ENCODE measurements around the gene LMBRD1.
"Not testable (repeated sequence)": the region's sequence is repeated elsewhere in the genome, so short reads cannot be mapped to it uniquely, and the experiment has no call there.

The LMBRD1 gene

DNA sequence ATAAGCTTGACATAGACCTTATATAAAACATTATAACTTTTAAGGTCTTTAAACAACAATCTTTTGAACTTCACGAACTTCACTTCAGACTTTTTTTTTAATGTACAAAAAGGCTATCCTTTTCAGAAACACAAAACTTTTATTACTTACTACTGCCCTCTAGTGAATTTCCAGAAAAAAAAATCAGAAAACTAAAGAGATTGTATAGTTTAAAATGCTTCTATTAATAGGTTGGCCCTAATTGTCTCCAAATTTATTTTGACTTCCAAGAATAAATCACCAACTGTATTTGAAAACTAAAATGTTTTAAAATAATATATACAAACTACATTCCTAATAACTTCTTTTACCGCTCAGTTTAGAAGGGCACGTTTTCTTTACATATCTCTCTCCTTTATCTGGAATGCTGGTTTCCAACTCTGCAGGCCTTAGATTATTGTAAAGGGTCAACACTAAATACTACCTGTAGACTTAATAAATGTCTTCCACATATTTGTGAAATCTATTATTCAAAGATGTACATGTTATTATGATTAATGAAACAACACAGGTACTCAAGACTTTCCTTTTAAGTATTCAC is 66.8 kb downstream of the LMBRD1 start:
- DNase-seq = no peak

DNA sequence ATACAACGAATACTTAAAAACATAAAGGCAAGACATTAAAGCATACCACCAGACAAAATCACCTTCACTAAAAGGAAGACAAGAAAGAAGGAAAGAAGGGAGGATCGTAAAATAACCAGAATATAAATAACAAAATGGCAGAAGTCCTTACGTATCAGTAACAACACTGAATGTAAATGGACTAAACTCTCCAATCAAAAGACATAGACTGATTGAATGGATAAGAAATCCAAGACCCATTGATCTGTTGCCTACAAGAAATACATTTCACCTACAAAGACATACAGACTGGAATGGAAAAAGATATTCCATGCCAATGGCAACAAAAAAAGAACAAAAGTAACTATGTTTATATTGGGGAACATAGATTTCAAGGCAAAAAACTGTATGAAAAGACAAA is 74.1 kb downstream of the LMBRD1 start:
- DNase-seq = no peak

DNA sequence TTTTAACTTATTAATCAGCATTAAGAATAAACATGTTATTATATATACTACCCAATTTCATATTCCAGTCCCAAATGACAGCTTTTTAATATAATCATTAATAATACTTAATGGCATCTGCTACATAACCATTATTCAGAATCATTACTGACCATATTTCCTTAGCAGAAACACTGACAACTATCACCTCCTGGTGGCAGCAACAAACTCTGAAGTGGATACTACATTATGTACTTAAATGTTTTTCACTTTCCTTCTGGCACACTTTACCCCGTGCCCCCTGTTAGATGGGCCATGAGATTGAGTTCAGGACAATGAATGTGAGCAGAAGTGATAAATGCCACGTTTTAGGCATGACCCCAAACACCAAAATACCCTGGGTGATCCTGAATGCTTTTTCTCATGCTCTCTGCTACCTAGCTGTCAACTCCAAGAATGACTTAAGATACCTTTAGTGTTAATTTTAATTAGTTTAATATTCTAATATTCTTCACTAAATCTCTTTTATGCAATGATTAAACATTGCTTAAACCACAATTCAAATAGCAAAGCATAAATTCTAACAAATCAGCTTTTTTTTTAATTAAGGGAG is 77.1 kb downstream of the LMBRD1 start:
- DNase-seq = no peak

DNA sequence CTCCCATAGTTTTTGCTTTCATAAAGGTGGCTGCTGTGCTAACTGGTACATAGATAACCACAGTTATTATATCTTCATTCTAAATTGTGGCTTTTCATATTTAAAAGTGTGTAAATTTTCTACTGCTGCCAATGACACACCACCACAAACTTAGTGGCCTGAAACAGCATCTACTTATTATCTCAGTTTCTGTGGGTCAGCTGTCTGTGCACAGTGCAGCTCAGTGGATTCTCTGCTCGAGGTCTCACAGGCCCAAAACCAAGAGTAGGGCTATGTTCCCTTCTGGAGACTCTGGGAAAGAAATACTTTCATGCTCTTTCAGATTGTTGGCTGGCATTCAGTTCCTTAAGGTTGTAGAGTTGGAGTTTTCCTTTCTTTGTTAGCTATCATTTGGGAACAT is 90.1 kb downstream of the LMBRD1 start:
- DNase-seq = no peak

DNA sequence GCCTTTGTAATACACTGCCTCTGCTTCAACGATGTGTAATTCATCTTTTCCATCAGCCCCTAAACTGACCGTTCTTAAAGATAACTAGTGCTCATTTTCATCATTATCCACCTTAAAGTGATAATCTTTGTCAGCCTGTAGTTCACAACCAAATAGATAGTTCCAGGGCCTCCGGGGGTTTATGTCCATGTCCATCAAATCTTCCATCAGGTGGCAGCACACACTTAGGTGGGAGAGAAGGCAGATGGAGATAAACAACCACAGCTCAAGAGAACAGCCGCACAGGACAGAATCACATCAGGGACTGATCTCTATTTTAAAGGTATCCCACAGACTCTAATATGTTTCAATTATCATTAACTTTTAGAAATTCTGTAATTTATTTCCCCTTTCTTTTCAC is 90.9 kb downstream of the LMBRD1 start:
- DNase-seq = no peak

DNA sequence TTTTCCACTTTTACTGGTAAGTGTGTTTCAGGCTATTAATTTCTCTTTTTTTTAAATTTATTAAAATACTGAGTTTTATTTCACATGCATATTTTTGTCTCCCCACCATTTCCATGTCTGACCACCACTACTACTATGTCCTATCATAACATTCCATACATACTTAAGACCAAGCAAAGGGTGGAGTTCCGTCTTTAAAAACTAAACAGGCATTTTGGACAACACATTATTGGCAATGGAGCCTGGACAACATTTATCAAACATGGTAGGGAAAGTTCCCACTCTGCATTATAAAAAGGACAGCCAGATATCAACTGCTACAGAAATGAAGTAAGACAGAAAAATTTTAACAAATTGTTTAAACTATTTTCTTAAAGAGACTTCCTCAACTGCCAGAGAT is 91.9 kb downstream of the LMBRD1 start:
- no peak for DNase-seq

DNA sequence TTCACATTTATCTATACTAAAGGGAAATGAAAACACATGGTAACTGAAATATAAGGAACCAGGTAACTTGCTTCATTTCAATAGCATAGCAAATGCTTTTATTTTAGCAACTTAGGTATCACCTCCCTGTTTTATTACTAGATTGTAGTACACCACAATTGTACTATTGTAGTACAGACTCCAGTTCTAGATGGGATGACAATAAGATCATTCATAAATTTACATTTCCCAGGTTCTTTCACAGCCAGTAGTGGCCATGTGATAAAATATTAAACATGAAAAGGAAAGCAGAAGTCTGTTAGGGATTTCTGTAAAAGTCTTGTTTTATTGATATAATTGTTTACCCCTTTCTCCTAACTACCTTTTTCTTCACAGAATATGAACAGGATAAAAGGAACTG is 97.2 kb downstream of the LMBRD1 start:
- no peak for DNase-seq

DNA sequence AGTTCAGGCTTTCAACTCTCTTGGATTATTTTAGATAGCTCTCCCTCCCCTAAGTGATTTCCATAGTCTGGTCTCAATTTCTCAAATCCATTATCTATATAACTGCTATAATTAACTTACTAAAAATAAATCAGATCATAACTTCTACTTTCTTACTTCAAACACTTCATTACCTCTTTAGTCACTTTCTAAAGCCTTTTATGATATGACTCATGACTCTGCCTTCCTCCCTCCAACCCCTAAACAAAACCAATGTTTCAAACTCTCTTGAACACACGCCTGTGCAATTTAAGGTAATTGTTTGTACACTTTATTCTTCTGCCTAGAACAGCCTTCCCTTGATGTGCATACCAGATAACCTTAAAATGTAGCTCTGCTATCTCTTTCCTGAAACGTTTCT is 100.5 kb downstream of the LMBRD1 start:
- DNase-seq = no peak

DNA sequence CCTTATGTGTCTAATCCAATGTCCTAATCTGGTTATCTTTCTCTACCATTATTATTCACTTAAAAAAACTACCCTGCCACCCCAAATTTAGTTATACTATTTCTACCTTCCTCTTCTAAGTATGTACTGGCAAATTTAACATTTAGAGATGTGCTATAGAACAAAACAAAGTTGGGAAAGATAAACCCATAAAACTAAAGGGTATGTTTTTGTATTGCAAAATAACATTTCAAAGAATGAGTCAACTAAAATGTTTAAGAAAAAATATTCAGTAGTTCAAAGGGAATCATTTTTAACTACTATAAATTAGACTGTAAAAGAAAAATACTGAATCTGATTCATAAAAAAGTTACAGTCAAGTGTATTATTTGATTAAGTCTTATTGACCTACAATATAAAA is 103.0 kb downstream of the LMBRD1 start:
- no peak for DNase-seq

DNA sequence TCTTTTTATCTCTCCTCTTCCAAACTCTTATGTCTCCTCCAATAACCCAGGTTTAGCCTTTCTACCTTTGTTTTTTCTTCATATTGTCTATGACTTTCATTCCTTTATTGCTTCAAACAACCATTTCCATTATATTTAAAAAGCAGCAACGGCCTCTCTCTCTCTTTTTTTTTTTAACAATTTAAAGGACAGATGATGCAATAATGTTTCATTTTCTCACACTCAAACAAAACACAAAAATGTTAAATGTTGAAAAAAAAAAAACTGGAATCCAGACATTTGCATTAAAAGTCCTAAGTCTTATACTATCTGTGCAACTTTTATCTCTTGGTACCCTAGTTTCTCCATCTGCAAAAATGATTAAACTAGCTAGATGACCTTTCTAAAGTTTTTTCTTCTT is 105.8 kb downstream of the LMBRD1 start:
- no peak for DNase-seq

DNA sequence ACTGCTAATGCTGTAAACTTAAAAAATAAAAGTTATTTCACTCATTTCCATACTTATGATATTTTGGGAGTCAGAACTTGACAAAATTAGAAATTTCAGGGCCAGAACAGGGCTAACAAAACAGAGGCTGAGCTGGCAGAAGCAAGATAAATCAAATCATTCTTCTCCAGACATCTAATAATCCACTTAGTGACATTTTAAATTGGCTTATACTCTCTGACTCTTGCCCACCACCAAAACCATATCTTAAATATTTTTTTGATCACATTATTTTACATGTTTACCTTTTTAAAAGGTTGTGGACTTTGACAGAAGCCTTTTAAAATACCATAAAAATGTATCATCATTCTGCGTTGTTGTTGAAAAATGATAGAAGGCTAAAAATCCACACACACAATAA is 116.5 kb downstream of the LMBRD1 start:
- no peak for DNase-seq

DNA sequence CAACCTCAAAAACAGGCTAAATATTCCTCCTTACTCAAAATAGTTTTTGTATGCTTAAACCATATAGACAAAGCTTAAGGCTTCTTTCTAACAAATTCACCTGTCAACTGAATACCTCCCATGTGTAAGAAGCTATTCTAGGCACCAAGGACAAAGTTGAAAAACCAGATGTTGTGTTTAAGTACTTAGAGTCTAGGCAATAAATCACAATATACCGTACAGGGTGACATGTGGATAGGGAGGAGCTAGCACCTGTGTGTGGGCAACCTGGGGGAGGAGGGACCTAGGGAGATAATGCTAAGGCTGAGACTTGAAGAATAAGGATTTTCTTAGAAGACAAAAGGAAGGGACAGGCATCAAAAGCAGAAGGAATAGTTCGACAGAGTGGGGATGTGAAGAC is 123.5 kb downstream of the LMBRD1 start:
- DNase-seq = no peak

DNA sequence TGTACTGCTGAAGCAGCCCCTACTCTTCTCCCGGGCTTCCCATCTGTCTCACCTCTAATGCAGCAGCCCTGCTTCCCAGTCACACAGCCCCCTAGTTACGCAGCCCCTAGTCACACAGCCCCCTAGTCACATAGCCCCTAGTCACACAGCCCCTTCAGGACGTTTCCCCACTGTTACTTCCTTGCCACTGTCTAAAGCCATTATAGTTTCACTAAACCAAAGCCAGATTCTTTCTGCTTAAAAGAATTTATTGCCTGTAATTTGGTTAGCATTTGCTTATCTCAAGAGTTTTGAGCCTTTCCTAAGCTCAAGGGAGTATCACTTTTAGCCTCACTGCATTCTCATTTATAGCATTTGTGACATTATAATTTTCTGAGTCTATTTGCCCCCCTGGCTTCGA is 127.9 kb downstream of the LMBRD1 start:
- no peak for DNase-seq

DNA sequence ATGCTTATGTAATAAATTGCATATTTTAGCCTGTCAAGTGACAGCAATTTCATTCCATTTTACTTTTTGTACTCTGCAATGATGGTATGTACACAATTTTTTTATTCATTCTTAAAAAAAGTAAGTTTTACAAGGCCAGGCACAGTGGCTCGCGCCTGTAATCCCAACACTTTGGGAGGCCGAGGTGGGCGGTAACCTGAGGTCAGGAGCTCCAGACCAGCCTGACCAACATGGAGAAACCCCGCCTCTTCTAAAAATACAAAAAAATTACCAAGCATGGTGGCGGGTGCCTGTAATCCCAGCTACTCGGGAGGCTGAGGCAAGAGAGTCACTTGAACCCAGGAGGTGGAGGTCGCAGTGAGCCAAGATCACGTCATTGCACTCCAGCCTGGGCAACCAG is 130.0 kb downstream of the LMBRD1 start:
- DNase-seq = not testable (repeated sequence)

DNA sequence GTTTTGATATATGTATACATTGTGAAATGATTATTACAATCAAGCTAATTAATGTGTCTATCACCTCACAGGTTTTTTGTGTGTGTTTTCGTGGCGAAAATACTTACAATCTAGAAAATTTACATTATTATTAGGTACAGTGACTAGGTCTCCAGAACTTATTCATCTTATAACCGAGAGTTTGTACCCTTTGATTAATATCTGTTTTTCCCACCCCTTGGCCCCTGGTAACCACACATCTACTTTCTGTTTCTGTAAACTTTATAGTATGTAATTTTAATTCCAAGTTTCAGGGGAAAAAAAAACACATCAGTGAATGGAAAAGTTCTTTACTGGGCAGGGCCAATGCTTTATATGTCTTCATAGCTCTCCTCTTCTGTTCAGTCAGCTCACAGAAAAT is 131.4 kb downstream of the LMBRD1 start:
- DNase-seq = no peak

DNA sequence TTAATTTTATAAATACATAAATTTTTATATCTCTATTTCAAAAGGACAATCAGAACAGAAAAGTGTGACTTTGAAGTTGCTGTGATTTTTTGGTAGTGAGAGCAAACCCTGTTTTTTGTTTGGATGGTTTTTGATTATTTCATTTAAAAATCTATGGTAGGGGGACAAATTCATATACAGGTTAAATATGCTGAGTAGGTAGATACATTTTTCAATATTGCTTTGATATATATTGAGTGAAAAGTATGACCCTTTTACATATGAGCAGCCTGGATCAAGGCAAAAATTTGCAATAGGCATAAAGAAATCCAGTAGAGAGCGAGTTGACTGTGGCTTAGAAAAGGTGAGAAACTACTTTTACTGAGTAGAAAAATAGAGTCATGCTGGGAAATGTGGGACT is 132.3 kb downstream of the LMBRD1 start:
- no peak for DNase-seq

DNA sequence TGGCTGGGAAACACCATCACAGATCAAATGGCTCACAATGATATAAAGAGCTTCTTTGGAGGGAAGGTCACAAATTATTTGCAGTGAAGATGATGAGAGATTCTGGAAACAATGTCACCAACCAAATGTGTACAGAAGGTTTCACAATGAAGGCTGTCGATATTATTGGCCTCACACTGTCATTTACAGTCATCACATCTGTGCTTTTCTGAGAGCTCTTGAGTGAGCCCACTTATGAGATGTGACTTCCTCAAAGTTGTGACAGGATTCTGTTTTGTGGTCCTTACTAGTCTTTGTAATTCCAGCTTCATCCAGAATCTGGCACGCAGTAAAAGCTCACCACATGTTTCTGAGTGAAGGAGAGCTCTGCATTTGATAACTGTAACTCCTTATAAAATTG is 133.6 kb downstream of the LMBRD1 start:
- DNase-seq = no peak

DNA sequence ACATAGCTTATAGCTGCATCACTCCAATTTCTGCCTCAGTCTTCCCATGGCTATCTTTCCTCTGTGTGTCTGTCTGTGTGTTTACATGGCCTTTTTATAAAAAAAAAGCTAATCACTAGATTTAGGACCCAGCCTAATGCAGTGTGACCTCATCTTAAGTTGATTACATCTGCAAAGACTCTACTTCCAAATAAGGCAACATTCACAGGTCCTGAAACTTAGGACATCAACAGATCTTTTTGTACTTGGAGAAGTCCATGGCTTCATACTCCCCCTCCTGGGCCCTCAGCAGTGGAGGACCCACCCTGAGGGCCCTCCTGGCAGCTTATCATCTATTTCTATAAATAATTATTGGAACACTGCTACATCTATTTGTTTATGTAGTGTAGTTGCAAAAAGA is 146.1 kb downstream of the LMBRD1 start:
- DNase-seq = no peak

DNA sequence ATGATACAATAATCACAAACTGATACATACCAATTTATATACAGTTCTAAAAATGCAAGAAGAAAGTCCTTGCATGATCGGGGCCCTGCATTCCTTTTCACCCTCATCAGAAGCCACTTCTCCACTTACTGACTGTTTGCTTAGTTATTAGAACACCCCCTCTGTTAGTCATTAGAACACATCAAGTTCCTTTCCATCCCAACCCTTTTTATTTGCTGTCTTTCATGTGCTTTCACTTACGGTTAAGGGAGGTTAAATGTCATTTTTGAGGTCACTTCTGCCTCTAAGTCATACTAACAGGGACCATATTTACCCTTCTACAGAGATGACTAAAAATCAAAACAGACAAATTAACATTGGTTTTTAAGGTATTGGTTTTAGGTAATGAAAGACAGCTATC is 149.1 kb downstream of the LMBRD1 start:
- DNase-seq = no peak

DNA sequence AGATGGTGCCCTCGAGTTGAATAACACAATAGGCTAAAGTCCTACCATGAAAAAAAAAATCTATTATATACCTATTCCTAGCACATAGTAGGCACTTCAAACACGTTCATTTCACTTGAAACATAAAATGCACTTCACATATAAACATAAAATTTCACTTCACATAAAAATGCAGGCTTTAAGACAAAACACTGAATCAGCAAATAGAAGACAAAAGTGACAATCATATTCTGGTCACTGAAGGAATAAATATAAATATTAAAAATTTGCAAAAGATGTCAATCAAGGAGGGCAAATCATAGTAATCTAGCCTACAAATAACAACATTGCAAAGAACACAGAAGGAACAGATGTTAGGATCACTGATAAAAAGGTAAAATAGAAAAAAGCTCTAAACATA is 153.1 kb downstream of the LMBRD1 start:
- DNase-seq = no peak

DNA sequence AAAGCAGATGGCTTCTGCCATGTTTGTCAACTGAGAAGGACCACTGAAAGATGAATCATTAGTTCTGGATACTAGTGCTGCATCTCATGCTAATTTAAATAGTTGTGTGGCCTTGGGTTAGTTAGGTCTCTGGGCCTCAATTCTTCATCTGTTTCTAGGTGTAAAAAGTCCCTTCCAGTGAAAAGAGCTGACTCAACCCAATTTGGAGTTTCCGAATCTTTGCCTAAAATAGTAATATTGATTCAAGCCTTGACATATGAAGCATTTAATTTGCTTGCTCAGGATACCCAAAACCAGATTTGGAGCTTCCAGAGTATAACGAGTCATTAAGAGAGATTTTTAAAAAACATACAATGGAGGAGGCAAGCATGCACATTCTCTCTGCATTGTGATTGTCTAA is 163.9 kb downstream of the LMBRD1 start:
- DNase-seq = no peak

DNA sequence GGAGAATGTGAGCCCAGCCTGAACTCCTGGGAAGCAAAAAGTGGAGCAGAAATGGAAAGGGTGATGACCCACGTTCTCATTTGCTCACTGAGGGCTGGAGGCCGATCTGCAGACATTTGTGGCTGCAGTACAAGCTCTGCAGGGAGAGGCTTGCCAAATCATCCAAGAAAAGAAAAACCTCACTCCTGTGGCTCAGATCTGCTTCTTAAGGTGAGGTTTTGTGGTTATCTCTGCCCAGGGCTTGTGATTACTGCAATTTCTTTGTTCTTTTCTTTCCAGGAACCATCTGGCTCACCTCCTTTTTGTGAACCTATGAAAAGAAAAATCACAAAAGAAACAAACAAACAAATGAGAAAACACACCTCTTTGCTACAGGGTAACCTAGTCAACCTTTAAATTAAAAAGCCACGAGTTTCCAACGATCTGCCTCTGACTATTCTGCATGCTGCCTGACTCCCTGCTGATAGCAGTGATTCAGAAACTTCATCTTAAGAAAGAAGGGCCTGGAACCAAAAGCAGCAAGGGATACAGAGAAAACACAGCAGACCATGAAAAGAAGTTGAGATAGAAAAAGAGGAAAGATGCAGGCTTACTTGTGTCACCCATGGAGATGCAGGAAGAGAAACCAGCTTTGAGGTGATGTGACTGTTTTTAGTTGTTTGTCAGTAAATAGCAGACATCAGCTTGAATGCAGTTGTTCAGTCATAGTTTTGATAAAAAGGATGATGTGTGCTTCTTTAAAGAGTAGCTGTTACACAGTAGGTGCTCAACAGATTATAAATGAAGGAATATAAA is 165.1 kb downstream of the LMBRD1 start:
- no peak for DNase-seq

DNA sequence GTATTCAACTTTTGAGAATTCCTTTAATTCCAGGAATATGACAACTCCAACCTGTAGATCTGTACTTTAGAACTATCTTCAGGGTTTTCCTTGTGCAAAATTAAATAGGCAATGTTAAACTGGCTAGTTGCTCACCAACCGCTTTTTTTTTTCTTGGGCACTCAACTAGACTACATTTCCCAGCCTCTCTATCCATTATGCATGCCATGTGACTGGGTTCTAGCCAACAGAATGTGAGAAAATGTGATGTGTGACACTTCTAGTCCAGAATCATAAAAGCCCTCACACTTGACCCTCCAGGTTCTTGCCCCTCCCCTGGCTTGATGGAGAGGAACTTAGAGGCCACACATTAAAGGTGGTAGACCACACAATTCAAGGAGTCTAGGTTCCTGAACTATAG is 166.0 kb downstream of the LMBRD1 start:
- no peak for DNase-seq

DNA sequence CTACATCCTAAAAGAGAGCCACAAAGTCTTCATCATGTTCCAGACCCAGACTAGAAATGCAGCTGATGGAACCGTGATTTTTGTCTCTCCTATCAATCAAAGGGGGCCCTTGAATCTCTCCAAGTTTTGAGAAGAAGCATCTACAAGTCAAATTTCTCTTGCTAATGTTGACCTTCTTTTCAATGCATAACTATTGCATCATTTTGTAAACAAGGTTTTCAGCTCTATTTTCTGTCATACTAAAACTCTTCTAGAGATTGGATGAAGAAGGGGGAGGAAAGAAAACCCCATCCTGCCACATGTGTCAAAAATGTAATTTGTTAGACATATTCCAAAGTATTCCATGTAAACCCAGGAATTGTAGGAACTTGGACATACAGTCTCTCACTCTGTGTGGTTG is 169.2 kb downstream of the LMBRD1 start:
- no peak for DNase-seq

DNA sequence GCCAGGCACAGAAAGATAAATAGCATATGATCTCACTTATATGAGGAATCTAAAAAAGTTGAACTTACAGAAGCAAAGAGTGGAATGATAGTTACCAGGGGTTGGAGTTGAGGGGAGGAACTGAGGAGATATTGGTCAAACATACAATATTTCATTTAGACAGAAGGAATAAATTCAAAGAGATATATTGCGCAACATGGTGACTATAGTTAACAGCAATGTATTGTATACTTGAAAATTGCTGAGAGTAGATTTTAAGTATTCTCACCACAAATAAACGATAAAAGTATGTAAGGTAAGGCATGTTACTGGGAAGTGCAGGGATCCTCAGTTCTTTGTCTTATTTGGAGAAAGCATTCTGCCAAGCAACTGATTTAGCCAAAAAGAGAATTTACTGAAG is 171.9 kb downstream of the LMBRD1 start:
- DNase-seq = no peak

Measured in NCI-H524 treated with DMSO at 0.1 percent for 48 hours (cell line).